Brain microvascular endothelial cell (primary cell): ENCODE data around the gene ATG2B.

Experiments used
- DNase-seq: peaks from one replicate; pipeline ENCODE4 v3.0.0-alpha.2; 2020
- H3K27ac ChIP-seq: fragments of 250-450 bp; sonication (Bioruptor Pico); 2 replicates; pipeline ENCODE4 v1.5.1; 2020; ENCODE audit warnings: mild to moderate bottlenecking, moderate library complexity
- H3K27me3 ChIP-seq: fragments of 250-450 bp; sonication (Bioruptor Pico); replicated peaks from 2 replicates; pipeline ENCODE4 v1.5.1; 2020; ENCODE audit warnings: mild to moderate bottlenecking
- H3K36me3 ChIP-seq: fragments of 250-450 bp; sonication (Bioruptor Pico); replicated peaks from 2 replicates; pipeline ENCODE4 v1.5.1; 2020; ENCODE audit warnings: mild to moderate bottlenecking
- H3K4me3 ChIP-seq: 2 replicates; pipeline ENCODE4 v1.5.1; 2011; ENCODE audit warnings: low read depth, mild to moderate bottlenecking, control low read depth, low read length, moderate library complexity
- CTCF ChIP-seq: IDR thresholded peaks from 2 replicates; pipeline ENCODE4 v1.5.1; 2011; ENCODE audit warnings: low read depth, mild to moderate bottlenecking, moderate library complexity, low read length, control low read depth, inconsistent platforms; ENCODE audit errors: missing control alignments
- in situ Hi-C: cut with HindIII; loops from 2 replicates; pipeline ENCODE4 v1.10.0; 2017; ENCODE audit warnings: low sequenced_read_pairs, low pct_ligation_motif_present

The ATG2B gene

GRCh38 chr14:96257900-96258299, 105.2 kb downstream of the ATG2B start:
- no peak for DNase-seq
- in situ Hi-C loops = no loop called here
- no peaks in the 10 kb centered on the region for H3K27me3 ChIP-seq
- H3K36me3 ChIP-seq = no peaks in the 10 kb centered on the region
- no peak overlapping the region for H3K27ac ChIP-seq
- H3K4me3 ChIP-seq = no peak overlapping the region
- no peak for TF ChIP-seq CTCF

- no peak for DNase-seq
- TF ChIP-seq CTCF = no peak
- Histone ChIP-seq H3K4me3 (no peak overlapping the region), H3K27ac (no peak overlapping the region), H3K27me3 (no peaks in the 10 kb centered on the region), H3K36me3 (no peaks in the 10 kb centered on the region)
- in situ Hi-C loops = no loop called here
These were observed 106.1 kb downstream of the ATG2B start for GRCh38 chr14:96257056-96257455.

- no peak overlapping the region for H3K27ac ChIP-seq
- no peak for TF ChIP-seq CTCF
- DNase-seq = no peak
These were observed 106.7 kb downstream of the ATG2B start for GRCh38 chr14:96256407-96256806.

GRCh38 chr14:96255501-96256366, 107.4 kb downstream of the ATG2B start, which contains the start of gene BDKRB1:
BDKRB1 (plus strand) TSS chr14:96256210; CDS start chr14:96263683, 7,473 bp downstream.
- no peaks in the 10 kb centered on the region for H3K27me3 ChIP-seq
- H3K36me3 ChIP-seq = no peaks in the 10 kb centered on the region
- no peak within 1 kb of the TSS for H3K4me3 ChIP-seq
- no peak for TF ChIP-seq CTCF
- no peak within 1 kb of the TSS for H3K27ac ChIP-seq
- in situ Hi-C loops = no loop called here
- no peak for DNase-seq

More at GRCh38 chr14:96256407-96256806, 106.7 kb downstream of the ATG2B start:
- Histone ChIP-seq H3K4me3 (no peak overlapping the region), H3K27me3 (no peaks in the 10 kb centered on the region), H3K36me3 (no peaks in the 10 kb centered on the region)
- in situ Hi-C loops = no loop called here

- no peak for DNase-seq
- Histone ChIP-seq H3K4me3 (no peak overlapping the region), H3K27me3 (no peaks in the 10 kb centered on the region), H3K36me3 (no peaks in the 10 kb centered on the region), H3K27ac (no peak overlapping the region)
- in situ Hi-C loops = no loop called here
- no peak for TF ChIP-seq CTCF
These were observed 108.5 kb downstream of the ATG2B start for GRCh38 chr14:96254687-96255086.
